ENCODE results near the gene B4GALNT2.
"Not testable (repeated sequence)": the region's sequence is repeated elsewhere in the genome, so short reads cannot be mapped to it uniquely, and the experiment has no call there.

The B4GALNT2 gene

GRCh38 chr17:49183341-49183740, 50.8 kb downstream of the B4GALNT2 start:
- no peak for DNase-seq (ENCODE audit: low read depth)
- no peak for TF ChIP-seq CTCF (IDR thresholded peaks at IDR 0.05; ENCODE audit: control insufficient read depth, extremely low read depth, insufficient read depth)
- no peak overlapping the region for H3K4me3 ChIP-seq (ENCODE audit: low read depth, low read length)

GRCh38 chr17:49183801-49184200, 51.2 kb downstream of the B4GALNT2 start:
- no peak for DNase-seq (ENCODE audit: low read depth)
- TF ChIP-seq CTCF (IDR thresholded peaks at IDR 0.05; ENCODE audit: control insufficient read depth, extremely low read depth, insufficient read depth): no peak
- no peak overlapping the region for H3K4me3 ChIP-seq (ENCODE audit: low read depth, low read length)

GRCh38 chr17:49184522-49184921, 52.0 kb downstream of the B4GALNT2 start:
- H3K4me3 ChIP-seq (ENCODE audit: low read depth, low read length); DNase-seq (ENCODE audit: low read depth): not testable (repeated sequence)

GRCh38 chr17:49185381-49185780, 52.8 kb downstream of the B4GALNT2 start:
- H3K4me3 ChIP-seq (ENCODE audit: low read depth, low read length); DNase-seq (ENCODE audit: low read depth): not testable (repeated sequence)

- H3K4me3 ChIP-seq (ENCODE audit: low read depth, low read length): no peak overlapping the region
- no peak for TF ChIP-seq CTCF (IDR thresholded peaks at IDR 0.05; ENCODE audit: control insufficient read depth, extremely low read depth, insufficient read depth)
- DNase-seq (ENCODE audit: low read depth): no peak
Observed at GRCh38 chr17:49187301-49187700, 54.7 kb downstream of the B4GALNT2 start.

GRCh38 chr17:49190932-49191331, 58.4 kb downstream of the B4GALNT2 start:
- peak overlapping the region; percentile 31 for H3K4me3 ChIP-seq (ENCODE audit: low read depth, low read length)
- no peak for TF ChIP-seq CTCF (IDR thresholded peaks at IDR 0.05; ENCODE audit: control insufficient read depth, extremely low read depth, insufficient read depth)
- DNase-seq (ENCODE audit: low read depth): peak; percentile 8

GRCh38 chr17:49191409-49191916, 58.9 kb downstream of the B4GALNT2 start:
- DNase-seq (ENCODE audit: low read depth): peak; percentile 54
- H3K4me3 ChIP-seq (ENCODE audit: low read depth, low read length): peak overlapping the region; percentile 74
- TF ChIP-seq CTCF (IDR thresholded peaks at IDR 0.05; ENCODE audit: control insufficient read depth, extremely low read depth, insufficient read depth): no peak

GRCh38 chr17:49191917-49192741, 59.6 kb downstream of the B4GALNT2 start:
- peak; percentile 35; the same call in 1 of the 2 replicates for TF ChIP-seq CTCF (IDR thresholded peaks at IDR 0.05; ENCODE audit: control insufficient read depth, extremely low read depth, insufficient read depth)
- H3K4me3 ChIP-seq (ENCODE audit: low read depth, low read length): peak overlapping the region; percentile 74
- peak; percentile 72 for DNase-seq (ENCODE audit: low read depth)

Measured in LNCaP clone FGC (cell line).